Fibroblast of mammary gland (primary cell): ENCODE measurements around the gene ARV1.

ENCODE experiments used
- DNase-seq: peaks from one replicate; pipeline ENCODE4 v3.0.0-alpha.2; 2010; ENCODE audit warnings: low read depth
- H3K4me3 ChIP-seq: 2 replicates; pipeline ENCODE4 v1.5.1; 2011; ENCODE audit warnings: low read depth, mild to moderate bottlenecking, low read length, moderate library complexity; ENCODE audit not compliant: control insufficient read depth
- CTCF ChIP-seq: conservative IDR thresholded peaks from 2 replicates; pipeline ENCODE4 v1.5.1; 2011; ENCODE audit warnings: low read depth, low read length, inconsistent platforms; ENCODE audit not compliant: control insufficient read depth, insufficient read depth

Gene ARV1

GRCh38 chr1:230957580-230957989, 21.3 kb upstream of the ARV1 start:
- no peak overlapping the region for H3K4me3 ChIP-seq
- TF ChIP-seq CTCF = no peak
- no peak for DNase-seq

GRCh38 chr1:230958370-230958769, 20.5 kb upstream of the ARV1 start:
- DNase-seq = no peak
- TF ChIP-seq CTCF = no peak
- H3K4me3 ChIP-seq = no peak overlapping the region

- no peak for DNase-seq
- no peak for TF ChIP-seq CTCF
- H3K4me3 ChIP-seq = no peak overlapping the region
Measured at GRCh38 chr1:230964896-230965295, 14.0 kb upstream of the ARV1 start.

- no peak overlapping the region for H3K4me3 ChIP-seq
- DNase-seq = no peak
- no peak for TF ChIP-seq CTCF
Measured at GRCh38 chr1:230965535-230965934, 13.4 kb upstream of the ARV1 start.

- no peak overlapping the region for H3K4me3 ChIP-seq
- TF ChIP-seq CTCF = no peak
- no peak for DNase-seq
Measured at GRCh38 chr1:230966358-230966873, 12.5 kb upstream of the ARV1 start.

- H3K4me3 ChIP-seq = no peak overlapping the region
- TF ChIP-seq CTCF = no peak
- DNase-seq = no peak
Measured at GRCh38 chr1:230970432-230970831, 8.5 kb upstream of the ARV1 start.

GRCh38 chr1:230971771-230972170, 7.1 kb upstream of the ARV1 start:
- TF ChIP-seq CTCF = no peak
- no peak for DNase-seq
- no peak overlapping the region for H3K4me3 ChIP-seq
